ENCODE data around the gene GNB1. TPM values are rescaled to one million over a fixed set of nuclear protein-coding genes. Genes with fewer than 3 reads are reported as not detected.

Gene GNB1
- total and polyA plus RNA-seq, 2 of the 4 experiments (the other 2 are of a cell fraction), result 73.5 to 371 TPM

DNA sequence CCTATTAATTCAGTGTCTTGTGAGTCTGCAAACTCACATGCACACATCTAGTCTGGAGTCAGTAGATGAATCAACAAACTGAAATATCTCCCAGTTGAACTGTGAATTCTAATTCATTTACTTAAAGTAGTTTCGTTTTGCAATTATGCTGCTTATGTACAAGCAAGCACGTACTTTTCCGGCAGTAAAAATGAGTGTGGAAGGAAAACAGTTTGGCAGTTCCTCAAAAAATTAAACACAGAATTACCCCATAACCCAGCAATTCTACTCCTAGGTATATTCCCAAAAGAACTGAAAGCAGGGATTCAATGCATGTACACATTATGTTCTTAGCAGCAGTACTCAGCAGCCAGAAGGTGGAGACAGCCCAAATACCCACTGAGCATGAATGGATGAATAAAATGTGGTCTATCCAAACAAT lies 49.3 kb downstream of the GNB1 start:
- dilution Hi-C loops (cut with HindIII; ENCODE audit: low sequenced_read_pairs, unreplicated experiment), result no loop called here
- Histone ChIP-seq H3K56ac (ENCODE audit: extremely low read depth, insufficient read depth, low read length) (no peak overlapping the region), H2BK5ac (ENCODE audit: low read depth, low read length, poor library complexity, severe bottlenecking) (no peak overlapping the region), H3K27ac (ENCODE audit: insufficient read depth, low read length) (no peak overlapping the region), H2AFZ (replicated peaks; ENCODE audit: low read length, poor library complexity) (no peak overlapping the region), H3K4me1 (ENCODE audit: control insufficient read depth, insufficient read depth, low read length) (no peaks in the 10 kb centered on the region), H2BK20ac (ENCODE audit: low read depth, low read length) (no peak overlapping the region), H4K91ac (ENCODE audit: insufficient read depth, low read depth, low read length) (no peak overlapping the region), H3K23ac (ENCODE audit: low read depth, low read length) (no peak overlapping the region), H3K36me3 (ENCODE audit: control insufficient read depth, insufficient read depth, low read length) (peaks cover 6% of the 10 kb centered on the region), H3K18ac (ENCODE audit: low read depth, low read length) (no peak overlapping the region), H3K4ac (ENCODE audit: low read depth, low read length) (no peak overlapping the region), H3K9me1 (ENCODE audit: insufficient read depth, low read length) (peaks cover 5% of the 10 kb centered on the region; the same call in 1 of the 2 replicates), H3K4me2 (ENCODE audit: low read depth, low read length) (no peak overlapping the region), H3K9me3 (ENCODE audit: control insufficient read depth, insufficient read depth, low read length) (no peaks in the 10 kb centered on the region), H4K20me1 (ENCODE audit: insufficient read depth, low read length) (peaks cover 96% of the 10 kb centered on the region), H3K4me3 (ENCODE audit: insufficient read depth, low read depth, low read length) (no peak overlapping the region), H2AK9ac (replicated peaks; ENCODE audit: low read depth, low read length, poor library complexity) (no peak overlapping the region), H3K79me1 (ENCODE audit: low read depth in 1 of 2, low read length in 2 of 2) (peaks cover 0 to 47% of the 10 kb centered on the region in 2 experiments; a peak in 3 of 4 replicates), H2AK5ac (ENCODE audit: low read depth, low read length) (no peak overlapping the region), H2BK120ac (ENCODE audit: low read depth, low read length) (no peak overlapping the region), H4K5ac (ENCODE audit: low read depth, low read length) (no peak overlapping the region), H2BK15ac (ENCODE audit: low read depth, low read length) (no peak overlapping the region), H3K9ac (ENCODE audit: low read depth, low read length) (no peak overlapping the region), H3K14ac (replicated peaks; ENCODE audit: low read depth, low read length) (no peak overlapping the region), H4K8ac (ENCODE audit: low read depth in 2 of 2, low read length in 2 of 2) (no peak overlapping the region), H3K27me3 (ENCODE audit: control insufficient read depth, insufficient read depth, low read length) (no peaks in the 10 kb centered on the region)
- no peak for DNase-seq
- TF ChIP-seq CTCF (conservative IDR thresholded peaks at IDR 0.05; ENCODE audit: low read depth, low read length) (0 out of 2 replicates have a peak, but pooled peaks have one; percentile 7), MXI1 (IDR thresholded peaks at IDR 0.05; ENCODE audit: borderline replicate concordance, low read depth, low read length) (no peak)
- CTCF ChIA-PET, result no interaction called here
- no CpG with 5 or more reads among the region's 3 CpGs for WGBS, 2 experiments (ENCODE audit: extremely low coverage in 2 of 2, insufficient read length in 1 of 2)
- ATAC-seq (ENCODE audit: low read depth), result peak; percentile 43; the same call in 1 of the 2 replicates
- BruUV-seq (replicated peaks), result no TSS peak
- intact Hi-C loops (cut with micrococcal nuclease), result no loop called here
- in situ Hi-C loops (cut with MboI; ENCODE audit: low sequenced_read_pairs), result no loop called here
- POLR2A ChIA-PET (ENCODE audit: unreplicated experiment), result no interaction called here

All from IMR-90 (cell line).